ENCODE measurements around the gene BACE1.
A peak's percentile ranks its signal among the peaks of the same experiment; 100 is the strongest.

BACE1 gene

GRCh38 chr11:117303101-117303500, 13.0 kb downstream of the BACE1 start:
- no peaks in the 10 kb centered on the region for H3K27me3 ChIP-seq (replicated peaks; ENCODE audit: control insufficient read depth, insufficient read depth, low read length)
- no peak overlapping the region for H3K4me3 ChIP-seq (replicated peaks; ENCODE audit: low read depth, low read length)
- DNase-seq (ENCODE audit: extremely low read depth, insufficient read length) = no peak
- H3K36me3 ChIP-seq (ENCODE audit: control insufficient read depth, insufficient read depth, low read length) = no peaks in the 10 kb centered on the region
- no peak for TF ChIP-seq CTCF (IDR thresholded peaks at IDR 0.05; ENCODE audit: insufficient read depth, low read length, poor library complexity, severe bottlenecking)

- H3K36me3 ChIP-seq (ENCODE audit: control insufficient read depth, insufficient read depth, low read length) = no peaks in the 10 kb centered on the region
- no peak for TF ChIP-seq CTCF (IDR thresholded peaks at IDR 0.05; ENCODE audit: insufficient read depth, low read length, poor library complexity, severe bottlenecking)
- no peak overlapping the region for H3K4me3 ChIP-seq (replicated peaks; ENCODE audit: low read depth, low read length)
- no peaks in the 10 kb centered on the region for H3K27me3 ChIP-seq (replicated peaks; ENCODE audit: control insufficient read depth, insufficient read depth, low read length)
- DNase-seq (ENCODE audit: extremely low read depth, insufficient read length) = no peak
Observed at GRCh38 chr11:117302228-117302627, 13.8 kb downstream of the BACE1 start.

GRCh38 chr11:117300773-117301172, 15.3 kb downstream of the BACE1 start:
- no peak for TF ChIP-seq CTCF (IDR thresholded peaks at IDR 0.05; ENCODE audit: insufficient read depth, low read length, poor library complexity, severe bottlenecking)
- no peak for DNase-seq (ENCODE audit: extremely low read depth, insufficient read length)
- Histone ChIP-seq H3K36me3 (ENCODE audit: control insufficient read depth, insufficient read depth, low read length) (no peaks in the 10 kb centered on the region; the same call in 1 of the 2 replicates), H3K27me3 (replicated peaks; ENCODE audit: control insufficient read depth, insufficient read depth, low read length) (no peaks in the 10 kb centered on the region), H3K4me3 (replicated peaks; ENCODE audit: low read depth, low read length) (no peak overlapping the region)

GRCh38 chr11:117300283-117300663, 15.8 kb downstream of the BACE1 start:
- Histone ChIP-seq H3K4me3 (replicated peaks; ENCODE audit: low read depth, low read length) (no peak overlapping the region), H3K27me3 (replicated peaks; ENCODE audit: control insufficient read depth, insufficient read depth, low read length) (no peaks in the 10 kb centered on the region), H3K36me3 (ENCODE audit: control insufficient read depth, insufficient read depth, low read length) (no peaks in the 10 kb centered on the region; the same call in 1 of the 2 replicates)
- no peak for TF ChIP-seq CTCF (IDR thresholded peaks at IDR 0.05; ENCODE audit: insufficient read depth, low read length, poor library complexity, severe bottlenecking)
- DNase-seq (ENCODE audit: extremely low read depth, insufficient read length) = peak; percentile 32

GRCh38 chr11:117299351-117300282, 16.4 kb downstream of the BACE1 start:
- TF ChIP-seq CTCF (IDR thresholded peaks at IDR 0.05; ENCODE audit: insufficient read depth, low read length, poor library complexity, severe bottlenecking) = no peak
- H3K36me3 ChIP-seq (ENCODE audit: control insufficient read depth, insufficient read depth, low read length) = no peaks in the 10 kb centered on the region; the same call in 1 of the 2 replicates
- DNase-seq (ENCODE audit: extremely low read depth, insufficient read length) = no peak
- H3K4me3 ChIP-seq (replicated peaks; ENCODE audit: low read depth, low read length) = no peak overlapping the region
- H3K27me3 ChIP-seq (replicated peaks; ENCODE audit: control insufficient read depth, insufficient read depth, low read length) = no peaks in the 10 kb centered on the region
